ENCODE data around the gene CTNNA3. TPM values are rescaled to one million over a fixed set of nuclear protein-coding genes. Genes with fewer than 3 reads are reported as not detected.

CTNNA3 gene
- total RNA-seq, 1 experiment from 2014 or later: 0.32 TPM

DNA sequence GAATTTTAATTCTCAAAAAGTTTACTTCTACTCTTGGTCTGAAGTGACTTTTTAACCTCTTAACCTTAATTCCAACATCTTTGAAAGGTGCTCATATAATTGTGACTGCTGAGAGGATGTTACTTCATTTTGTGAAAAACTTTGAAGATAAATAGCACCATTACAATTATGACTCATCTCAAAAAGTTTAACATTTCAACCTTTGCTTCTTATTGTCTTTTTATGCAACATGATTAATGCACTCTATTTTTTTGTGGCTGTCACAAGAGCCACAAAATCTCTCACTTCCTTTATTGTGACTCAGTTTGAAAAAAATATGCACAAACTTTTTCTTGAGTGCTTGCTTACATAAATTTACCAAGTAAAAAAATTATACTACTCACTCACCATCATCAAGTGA, 387.1 kb downstream of the CTNNA3 start:
- no peaks in the 10 kb centered on the region for H3K27me3 ChIP-seq (ENCODE audit: insufficient read depth, low read length)
- no peaks in the 10 kb centered on the region for H3K36me3 ChIP-seq (ENCODE audit: control insufficient read depth in 1 of 2, insufficient read depth in 2 of 2, low read length in 2 of 2)
- intact Hi-C loops (cut with micrococcal nuclease): loop anchor here (5.0 to 10.0 kb wide), 2 partner anchors 374 to 468 kb away; no protein-coding TSS in a partner anchor
- ChIA-PET RAD21 (ENCODE audit: low non-redundant PET in 1 of 2, low total read pairs in 2 of 2, uncharacterized antibody in 2 of 2, unreplicated experiment in 2 of 2) (no interaction called here), POLR2A (no interaction called here), CTCF (no interaction called here)
- H3K9me3 ChIP-seq (ENCODE audit: control insufficient read depth in 1 of 2, insufficient read depth in 1 of 2, low read depth in 1 of 2, low read length in 2 of 2): no peaks in the 10 kb centered on the region; a peak in 1 of 4 replicates
- H3K4me1 ChIP-seq (ENCODE audit: control insufficient read depth in 1 of 2, insufficient read depth in 2 of 2, low read length in 2 of 2): no peaks in the 10 kb centered on the region
- DNase-seq (ENCODE audit: low read depth, low spot score) (no peak), ATAC-seq (no peak)
- H3K4me2 ChIP-seq (ENCODE audit: low read length): no peak overlapping the region
- H4K20me1 ChIP-seq (ENCODE audit: insufficient read depth): no peaks in the 10 kb centered on the region
- H3K9me2 ChIP-seq (ENCODE audit: insufficient read depth): no peaks in the 10 kb centered on the region
- no peak overlapping the region for H3K4me3 ChIP-seq (replicated peaks in 1 of 2; ENCODE audit: low read depth in 1 of 2, low read length in 2 of 2)
- no peak overlapping the region for H3K27ac ChIP-seq (ENCODE audit: low read depth, low read length)
- no peak overlapping the region for H3K9ac ChIP-seq (ENCODE audit: low read length)
- no TSS peak for BruUV-seq (replicated peaks)
- H3K79me2 ChIP-seq (ENCODE audit: insufficient read depth, low read length): no peaks in the 10 kb centered on the region
- TF ChIP-seq EGR1 (IDR thresholded peaks at IDR 0.05; ENCODE audit: low read depth) (no peak), RAD21 (IDR thresholded peaks at IDR 0.05; ENCODE audit: low read depth) (no peak), ATF3 (IDR thresholded peaks at IDR 0.05) (no peak), EZH2phosphoT487 (IDR thresholded peaks at IDR 0.05; ENCODE audit: borderline replicate concordance) (no peak), TCF7L2 (IDR thresholded peaks at IDR 0.05; ENCODE audit: borderline replicate concordance, extremely low read depth, insufficient read depth, insufficient read length) (no peak), ZFX (IDR thresholded peaks at IDR 0.05) (no peak), ZNF274 (IDR thresholded peaks at IDR 0.05; ENCODE audit: low read depth, low read length) (no peak), SP1 (IDR thresholded peaks at IDR 0.05; ENCODE audit: low read depth) (no peak), SIN3A (IDR thresholded peaks at IDR 0.05; ENCODE audit: low read depth) (no peak)
- TF ChIP-seq, protein P1, sequence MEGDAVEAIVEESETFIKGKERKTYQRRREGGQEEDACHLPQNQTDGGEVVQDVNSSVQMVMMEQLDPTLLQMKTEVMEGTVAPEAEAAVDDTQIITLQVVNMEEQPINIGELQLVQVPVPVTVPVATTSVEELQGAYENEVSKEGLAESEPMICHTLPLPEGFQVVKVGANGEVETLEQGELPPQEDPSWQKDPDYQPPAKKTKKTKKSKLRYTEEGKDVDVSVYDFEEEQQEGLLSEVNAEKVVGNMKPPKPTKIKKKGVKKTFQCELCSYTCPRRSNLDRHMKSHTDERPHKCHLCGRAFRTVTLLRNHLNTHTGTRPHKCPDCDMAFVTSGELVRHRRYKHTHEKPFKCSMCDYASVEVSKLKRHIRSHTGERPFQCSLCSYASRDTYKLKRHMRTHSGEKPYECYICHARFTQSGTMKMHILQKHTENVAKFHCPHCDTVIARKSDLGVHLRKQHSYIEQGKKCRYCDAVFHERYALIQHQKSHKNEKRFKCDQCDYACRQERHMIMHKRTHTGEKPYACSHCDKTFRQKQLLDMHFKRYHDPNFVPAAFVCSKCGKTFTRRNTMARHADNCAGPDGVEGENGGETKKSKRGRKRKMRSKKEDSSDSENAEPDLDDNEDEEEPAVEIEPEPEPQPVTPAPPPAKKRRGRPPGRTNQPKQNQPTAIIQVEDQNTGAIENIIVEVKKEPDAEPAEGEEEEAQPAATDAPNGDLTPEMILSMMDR (IDR thresholded peaks at IDR 0.05 in 2 of 3, conservative IDR thresholded peaks at IDR 0.05 in 1 of 3; ENCODE audit: borderline replicate concordance in 1 of 3, insufficient read depth in 1 of 3, low read depth in 2 of 3, low read length in 2 of 3): no peak
- TF ChIP-seq, protein P2, sequence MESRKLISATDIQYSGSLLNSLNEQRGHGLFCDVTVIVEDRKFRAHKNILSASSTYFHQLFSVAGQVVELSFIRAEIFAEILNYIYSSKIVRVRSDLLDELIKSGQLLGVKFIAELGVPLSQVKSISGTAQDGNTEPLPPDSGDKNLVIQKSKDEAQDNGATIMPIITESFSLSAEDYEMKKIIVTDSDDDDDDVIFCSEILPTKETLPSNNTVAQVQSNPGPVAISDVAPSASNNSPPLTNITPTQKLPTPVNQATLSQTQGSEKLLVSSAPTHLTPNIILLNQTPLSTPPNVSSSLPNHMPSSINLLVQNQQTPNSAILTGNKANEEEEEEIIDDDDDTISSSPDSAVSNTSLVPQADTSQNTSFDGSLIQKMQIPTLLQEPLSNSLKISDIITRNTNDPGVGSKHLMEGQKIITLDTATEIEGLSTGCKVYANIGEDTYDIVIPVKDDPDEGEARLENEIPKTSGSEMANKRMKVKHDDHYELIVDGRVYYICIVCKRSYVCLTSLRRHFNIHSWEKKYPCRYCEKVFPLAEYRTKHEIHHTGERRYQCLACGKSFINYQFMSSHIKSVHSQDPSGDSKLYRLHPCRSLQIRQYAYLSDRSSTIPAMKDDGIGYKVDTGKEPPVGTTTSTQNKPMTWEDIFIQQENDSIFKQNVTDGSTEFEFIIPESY (IDR thresholded peaks at IDR 0.05; ENCODE audit: extremely low read depth, insufficient replicate concordance, low read length): no peak
- no peak overlapping the region for H2AFZ ChIP-seq (ENCODE audit: low read depth, low read length, poor library complexity, severe bottlenecking)
